Heart right ventricle (tissue), 16 donors: ENCODE results near the gene KRT33B. TPM values are rescaled to one million over a fixed set of nuclear protein-coding genes. Genes with fewer than 3 reads are reported as not detected.

Experiments
- ATAC-seq, 8 donors: fragments of 200-7000 bp; cut with Tn5 transposase; one replicate each; pipeline ENCODE4 v1.9.1; 2020; ENCODE audit warnings: mild to moderate bottlenecking in 8 of 8, moderate library complexity in 8 of 8, moderate number of reproducible peaks in 1 of 8
- DNase-seq, 2 donors: peaks; one replicate each; pipeline ENCODE4 v3.0.0-alpha.2; 2020
- H3K27ac ChIP-seq, 10 donors: fragments of 200-600 bp; sonication (generic) in 2 of 10; one replicate each; pipeline versions ENCODE4 v1.5.0 to v1.8.0; 2020 to 2022; ENCODE audit warnings: mild to moderate bottlenecking in 3 of 10
- H3K27me3 ChIP-seq, 7 donors: fragments of 200-600 bp; one replicate each; pipeline ENCODE4 v1.8.0; 2021 to 2022; ENCODE audit warnings: mild to moderate bottlenecking in 2 of 7
- H3K36me3 ChIP-seq, 9 donors: fragments of 200-600 bp; sonication (generic) in 1 of 9; one replicate each; pipeline versions ENCODE4 v1.5.0 to v1.8.0; 2020 to 2022; ENCODE audit warnings: mild to moderate bottlenecking in 2 of 9
- H3K4me1 ChIP-seq, 9 donors: fragments of 200-600 bp; sonication (generic) in 1 of 9; one replicate each; pipeline versions ENCODE4 v1.5.0 to v1.8.0; 2020 to 2022; ENCODE audit warnings: mild to moderate bottlenecking in 4 of 9
- H3K4me3 ChIP-seq, 10 donors: fragments of 200-600 bp; sonication (generic) in 2 of 10; one replicate each; pipeline versions ENCODE4 v1.5.0 to v1.8.0; 2020 to 2022; ENCODE audit warnings: mild to moderate bottlenecking in 7 of 10, moderate library complexity in 2 of 10
- H3K9me3 ChIP-seq, 11 donors: fragments of 200-600 bp in 10 of 11; sonication (generic) in 2 of 11; one replicate each; pipeline versions ENCODE4 v1.5.0 to v1.8.0; 2013 to 2022; ENCODE audit warnings: mild to moderate bottlenecking in 2 of 11, control low read depth in 1 of 11, moderate library complexity in 1 of 11
- WGBS, 2 donors: extraction: QIAGEN DNeasy Blood & Tissue Kit; methylation state at CpG; one replicate each; pipeline ENCODE4 v1.1.7; 2013; ENCODE audit warnings: inconsistent platforms in 1 of 2; 5-methylcytosine and 5-hydroxymethylcytosine counted together
- intact Hi-C, 10 donors: fragments of 100-400 bp; cut with DNase I; formaldehyde crosslinking; loops; one replicate each; pipeline versions ENCODE4 v1.11.1 to v1.14.2; 2022
- long read RNA-seq, 3 donors: library from polyadenylated mRNA; unstranded; transcript quantifications; one replicate each; pipeline ENCODE4 v2.0.0, GENCODE V29; 2020 to 2021
- polyA plus RNA-seq, 2 donors: library from polyadenylated mRNA; stranded (reverse); fragments of 200-250 nt; gene quantifications; one replicate each; pipeline ENCODE4 v1.2.3, GENCODE V29; 2013
- total RNA-seq, 10 donors: library from RNA; stranded (reverse); fragmentation: NEBNext Ultra II Directional in 3 of 10; extraction: Animal tissue kit (Norgen Biotek cat#: 25700) in 3 of 10; gene quantifications; one replicate each; pipeline versions ENCODE4 v1.2.1 to v1.2.4, GENCODE V29; 2021 to 2023
- TF ChIP-seq, protein P1 (sequence below), 9 donors: fragments of 200-600 bp; sonication (generic) in 2 of 9; IDR thresholded peaks; one replicate each; pipeline versions ENCODE4 v1.5.0 to v1.8.0; 2021 to 2022; ENCODE audit warnings: antibody characterized with exemption in 9 of 9, mild to moderate bottlenecking in 5 of 9, moderate library complexity in 1 of 9
- donor health status: Arrhythmogenic right ventricular cardiomyopathy.
- donor health status: ischemic (EF 13 %, LVEDD 7.1; RV severe dilation, severe dysfunction).
- donor health status: healthy with polysubstance abuse.
- donor health status: DM: no; HTN: yes; CAD: no.
- donor health status: DM: no; HTN: no; CAD: no.
- donor health status: ischemic (EF 25% LVEDD 6.9; RV normal size, moderate dysfunction).
- donor health status: ischemic (EF 25% LVEDD 5.7; RV mildly dilated, moderate dysfunction).
- donor health status: healthy.
- donor health status: DM: yes; HTN: yes; CAD: no.
- donor health status: Ischemic cardiomyopathy.
- donor health status: ischemic (EF 35%, LVEDD 5.7; RV mildly dilated, moderate dysfunction).
- donor health status: nonischemic (EF 11% LVEDD 7.7; RV severe dilation, severe dysfunction).
- donor health status: DM: yes; HTN: yes; CAD: no.
- donor health status: PGD.
- donor health status: ischemic (EF 29% LVEDD 5.4; RV normal size, mild dysfunction).
- donor health status: nonischemic (EF 23%, LVEDD 6.1; RV moderate dilation, normal function).

KRT33B gene
- total RNA-seq (not detected), polyA plus RNA-seq (not detected)
- long read RNA-seq, donor 1 = 0 reads
- long read RNA-seq, donor 2 = 0 reads
- long read RNA-seq, donor 3 = 0 reads

DNA sequence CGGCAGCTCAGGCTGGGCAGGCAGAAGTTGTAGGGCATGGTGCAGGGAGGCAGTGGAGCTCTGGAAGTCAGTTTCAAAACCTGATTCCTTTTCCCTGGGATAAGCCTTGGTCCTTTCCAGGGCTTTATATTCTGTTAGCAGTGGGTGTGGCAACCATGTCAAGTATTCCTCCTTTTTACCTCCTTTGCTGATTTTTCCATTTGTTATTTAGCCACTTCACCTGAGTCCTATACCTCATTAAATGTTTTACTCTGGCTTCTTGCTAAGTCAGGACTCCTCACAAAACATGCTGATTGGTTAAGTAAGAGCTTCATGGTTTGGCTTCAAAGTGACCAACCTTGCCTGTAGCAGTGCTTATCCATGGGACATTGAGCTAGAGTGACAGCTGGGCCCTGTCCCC lies at the start of gene KRT33B:
KRT33B (minus strand) TSS at position 101 of the 400 bp plus-strand sequence; CDS start at position 38, 63 bp downstream.
- ATAC-seq = no peak
- H3K27me3 ChIP-seq = peaks cover 0 to 13% (median 4%) of the 10 kb centered on the region in 7 donors
- DNase-seq = no peak
- intact Hi-C loops = no loop called here
- H3K4me3 ChIP-seq = no peak within 1 kb of the TSS
- 92 to 95% methylated on average over 1 of the region's 1 CpG for WGBS, 2 donors
- H3K27ac ChIP-seq = no peak within 1 kb of the TSS
- peaks cover 0 to 3% (median 0%) of the 10 kb centered on the region in 11 donors for H3K9me3 ChIP-seq
- H3K4me1 ChIP-seq = no peaks in the 10 kb centered on the region
- TF ChIP-seq, protein P1, sequence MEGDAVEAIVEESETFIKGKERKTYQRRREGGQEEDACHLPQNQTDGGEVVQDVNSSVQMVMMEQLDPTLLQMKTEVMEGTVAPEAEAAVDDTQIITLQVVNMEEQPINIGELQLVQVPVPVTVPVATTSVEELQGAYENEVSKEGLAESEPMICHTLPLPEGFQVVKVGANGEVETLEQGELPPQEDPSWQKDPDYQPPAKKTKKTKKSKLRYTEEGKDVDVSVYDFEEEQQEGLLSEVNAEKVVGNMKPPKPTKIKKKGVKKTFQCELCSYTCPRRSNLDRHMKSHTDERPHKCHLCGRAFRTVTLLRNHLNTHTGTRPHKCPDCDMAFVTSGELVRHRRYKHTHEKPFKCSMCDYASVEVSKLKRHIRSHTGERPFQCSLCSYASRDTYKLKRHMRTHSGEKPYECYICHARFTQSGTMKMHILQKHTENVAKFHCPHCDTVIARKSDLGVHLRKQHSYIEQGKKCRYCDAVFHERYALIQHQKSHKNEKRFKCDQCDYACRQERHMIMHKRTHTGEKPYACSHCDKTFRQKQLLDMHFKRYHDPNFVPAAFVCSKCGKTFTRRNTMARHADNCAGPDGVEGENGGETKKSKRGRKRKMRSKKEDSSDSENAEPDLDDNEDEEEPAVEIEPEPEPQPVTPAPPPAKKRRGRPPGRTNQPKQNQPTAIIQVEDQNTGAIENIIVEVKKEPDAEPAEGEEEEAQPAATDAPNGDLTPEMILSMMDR (IDR thresholded peaks at IDR 0.05) = no peak
- no peaks in the 10 kb centered on the region for H3K36me3 ChIP-seq

DNA sequence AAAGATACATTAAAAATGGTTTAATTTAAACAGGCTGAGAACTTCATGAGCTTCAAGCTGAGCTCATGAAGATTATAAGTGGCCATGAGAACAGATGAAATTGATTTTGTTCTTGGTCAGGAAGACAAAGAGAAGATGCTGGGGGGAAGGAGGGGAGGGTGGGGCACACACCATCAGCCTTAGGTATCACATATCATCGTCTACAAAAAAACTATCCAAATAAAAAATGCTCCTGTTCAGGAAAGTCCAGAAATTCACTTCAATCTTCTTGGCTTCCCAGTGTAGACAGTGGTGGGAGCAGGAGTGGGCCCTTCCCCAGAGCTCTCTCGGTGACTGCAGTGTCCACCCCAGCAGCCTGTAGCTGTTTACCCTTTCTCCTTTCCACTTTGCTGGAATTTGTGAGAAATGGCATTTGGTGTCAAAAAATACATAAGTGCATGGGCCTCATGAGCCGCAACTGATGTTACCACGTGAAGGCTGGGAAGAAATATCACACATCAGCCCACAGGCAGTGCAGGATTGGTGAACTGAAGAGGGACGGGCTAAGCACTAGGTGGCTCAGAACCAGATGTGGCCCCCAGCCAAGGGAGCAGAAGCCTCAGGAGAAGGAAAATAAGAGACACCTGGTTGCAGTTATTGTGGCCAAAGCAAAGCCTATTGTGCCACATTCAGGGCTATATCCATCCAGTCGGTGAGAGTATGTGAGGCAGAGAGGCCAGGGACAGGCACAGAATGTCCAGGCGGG lies 48.7 kb upstream of the KRT33B start:
- ATAC-seq = no peak
- no peak overlapping the region for H3K4me3 ChIP-seq
- intact Hi-C loops = loop anchor here in 1 of 10 donors (10.0 kb wide), 1 partner anchor 77 kb away; no protein-coding TSS in a partner anchor
- H3K27ac ChIP-seq = no peak overlapping the region
- H3K36me3 ChIP-seq = no peaks in the 10 kb centered on the region
- no peak for DNase-seq
- TF ChIP-seq, protein P1 (IDR thresholded peaks at IDR 0.05) = no peak
- WGBS, 2 donors = 84 to 90% methylated on average over 7 of the region's 7 CpGs
- no peaks in the 10 kb centered on the region for H3K9me3 ChIP-seq
- H3K27me3 ChIP-seq = peaks cover 0 to 5% (median 0%) of the 10 kb centered on the region in 7 donors
- H3K4me1 ChIP-seq = peaks cover 0 to 22% (median 7%) of the 10 kb centered on the region in 9 donors

DNA sequence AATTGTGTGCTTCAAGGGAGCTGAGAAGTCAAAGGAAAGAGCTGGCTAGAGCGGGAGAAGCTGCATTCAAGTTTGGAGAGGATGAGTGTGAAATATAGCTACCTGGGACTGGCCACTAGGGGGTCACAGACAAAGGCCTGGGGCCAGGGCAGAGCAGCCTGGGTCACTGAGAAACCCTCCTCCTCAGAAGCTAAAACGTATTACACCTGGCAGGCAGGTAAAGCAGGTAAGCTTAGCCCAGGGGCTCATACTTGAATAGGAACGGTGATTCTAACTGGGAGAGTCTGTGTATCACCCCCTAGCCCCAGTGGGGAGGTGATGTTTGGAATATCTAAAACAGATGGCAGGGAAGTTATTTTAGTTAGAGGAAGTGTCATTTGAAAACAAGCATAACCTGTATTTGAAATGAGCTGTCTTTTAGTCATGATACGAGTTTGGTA lies 48.0 kb upstream of the KRT33B start:
- 32 to 49% methylated on average over 4 of the region's 4 CpGs for WGBS, 2 donors
- H3K36me3 ChIP-seq = no peaks in the 10 kb centered on the region
- H3K27me3 ChIP-seq = peaks cover 0 to 5% (median 0%) of the 10 kb centered on the region in 7 donors
- no peak for ATAC-seq
- no peaks in the 10 kb centered on the region for H3K9me3 ChIP-seq
- intact Hi-C loops = loop anchor here in 1 of 10 donors (10.0 kb wide), 1 partner anchor 77 kb away; no protein-coding TSS in a partner anchor
- no peak overlapping the region for H3K27ac ChIP-seq
- TF ChIP-seq, protein P1 (IDR thresholded peaks at IDR 0.05) = peak in 2 of 9 donors; percentile 10 to 20
- H3K4me1 ChIP-seq = peaks cover 0 to 22% (median 7%) of the 10 kb centered on the region in 9 donors
- DNase-seq = no peak
- H3K4me3 ChIP-seq = no peak overlapping the region

DNA sequence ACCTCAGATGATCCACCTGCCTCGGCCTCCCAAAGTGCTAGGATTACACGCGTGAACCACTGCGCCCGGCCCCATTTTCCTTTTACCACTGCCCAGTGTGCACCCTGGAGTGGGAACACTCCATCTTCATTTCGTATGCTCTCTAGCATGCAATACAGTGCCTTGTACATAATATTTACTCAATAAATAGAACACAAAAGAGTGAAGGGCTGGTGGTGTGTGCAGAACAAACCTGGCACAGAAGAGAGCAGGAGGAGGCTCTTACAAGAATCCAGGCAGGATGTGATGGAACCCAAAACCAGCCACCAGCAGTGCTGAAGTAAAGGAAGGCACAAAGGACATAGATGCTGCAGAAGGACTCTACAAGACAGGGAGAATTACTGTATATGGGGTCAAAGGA lies 47.5 kb upstream of the KRT33B start:
- intact Hi-C loops = loop anchor here in 1 of 10 donors (10.0 kb wide), 1 partner anchor 78 kb away; no protein-coding TSS in a partner anchor
- Histone ChIP-seq H3K4me3 (no peak overlapping the region), H3K27me3 (peaks cover 0 to 5% (median 0%) of the 10 kb centered on the region in 7 donors), H3K9me3 (no peaks in the 10 kb centered on the region), H3K27ac (no peak overlapping the region), H3K4me1 (peaks cover 0 to 22% (median 7%) of the 10 kb centered on the region in 9 donors), H3K36me3 (no peaks in the 10 kb centered on the region)
- 97% methylated on average over 6 of the region's 6 CpGs for WGBS, 2 donors
- no peak for ATAC-seq
- DNase-seq = no peak
- TF ChIP-seq, protein P1 (IDR thresholded peaks at IDR 0.05) = no peak
